Skeletal muscle tissue (tissue), 4 donors: ENCODE data around the gene FASN. TPM values are rescaled to one million over a fixed set of nuclear protein-coding genes. Genes with fewer than 3 reads are reported as not detected.
A peak's percentile ranks its signal among the peaks of the same experiment; 100 is the strongest.

ENCODE experiments used
- H3K27ac ChIP-seq: one replicate; pipeline ENCODE4 v1.7.0; 2013; ENCODE audit warnings: mild to moderate bottlenecking, low read depth, low read length, inconsistent platforms
- H3K27me3 ChIP-seq, 3 donors: one replicate each; pipeline ENCODE4 v1.7.0; 2013; ENCODE audit warnings: low read length in 3 of 3; ENCODE audit not compliant: control insufficient read depth in 3 of 3, insufficient read depth in 3 of 3
- H3K36me3 ChIP-seq, 3 donors: one replicate each; pipeline ENCODE4 v1.7.0; 2013; ENCODE audit warnings: low read length in 3 of 3; ENCODE audit not compliant: control insufficient read depth in 3 of 3, insufficient read depth in 3 of 3
- H3K4me1 ChIP-seq, 3 donors: one replicate each; pipeline ENCODE4 v1.7.0; 2013; ENCODE audit warnings: low read length in 3 of 3, mild to moderate bottlenecking in 3 of 3; ENCODE audit not compliant: control insufficient read depth in 3 of 3, insufficient read depth in 3 of 3
- H3K4me3 ChIP-seq, 3 donors: one replicate each; pipeline ENCODE4 v1.7.0; 2013; ENCODE audit warnings: low read length in 3 of 3
- H3K9ac ChIP-seq, 3 donors: one replicate each; pipeline ENCODE4 v1.7.0; 2013; ENCODE audit warnings: low read length in 3 of 3, mild to moderate bottlenecking in 3 of 3, moderate library complexity in 2 of 3, low read depth in 1 of 3
- H3K9me3 ChIP-seq, 3 donors: one replicate each; pipeline ENCODE4 v1.7.0; 2013; ENCODE audit warnings: low read length in 3 of 3; ENCODE audit not compliant: control insufficient read depth in 3 of 3
- total RNA-seq: library from RNA; depleted of rRNA; stranded (reverse); fragments of >200 nt; gene quantifications from one replicate; pipeline ENCODE4 v1.2.3, GENCODE V29; 2014
- donor health status: Osteomylitis.

FASN gene
- total RNA-seq, 1 donor from 2014 or later: 26.1 TPM

DNA sequence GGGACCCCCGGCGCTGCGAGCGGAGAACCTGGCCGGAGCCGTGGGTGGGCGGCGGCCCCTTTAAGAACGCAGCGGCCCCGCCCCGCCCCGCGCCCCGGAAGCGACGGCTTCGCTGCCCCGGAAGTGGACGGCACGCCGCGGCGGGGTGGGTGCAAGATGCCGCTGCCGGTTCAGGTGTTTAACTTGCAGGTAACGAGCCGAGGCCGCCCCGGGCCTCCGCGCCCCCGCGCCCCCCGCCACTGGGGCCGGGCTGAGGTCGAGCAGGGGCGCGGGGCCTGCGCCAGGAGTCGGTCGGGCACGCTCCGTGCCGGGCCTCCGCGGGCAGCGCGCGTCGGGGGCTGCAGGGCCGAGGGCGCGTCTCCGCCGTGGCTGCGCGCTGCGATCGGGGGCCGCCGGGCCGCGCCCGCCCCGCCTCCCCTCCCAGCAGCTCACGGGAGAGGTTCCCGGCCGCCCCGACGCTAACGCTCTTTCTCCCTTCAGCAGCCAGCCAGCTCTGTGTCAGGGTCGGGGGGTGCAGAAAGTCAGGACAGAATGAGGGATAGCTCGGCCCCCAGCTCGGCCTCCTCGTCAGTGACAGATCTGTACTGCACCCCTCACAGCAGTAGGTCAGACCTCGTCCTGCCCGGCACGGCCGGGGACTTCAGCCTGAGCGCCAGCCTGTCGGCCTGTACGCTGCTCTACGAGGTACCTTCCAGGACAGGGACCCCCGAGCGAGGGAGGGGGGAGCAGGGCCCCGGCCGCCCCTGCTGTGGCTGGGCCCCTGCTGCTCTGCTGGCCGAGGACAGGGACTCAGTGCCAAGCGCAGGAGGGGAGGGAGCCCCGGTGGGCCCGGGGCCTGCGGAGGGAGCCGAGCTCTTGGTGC lies 46.0 kb downstream of the FASN start, which contains the start of the genes GPS1 and RFNG:
Gene GPS1, plus strand, starts transcription at position 123 of the 862 bp plus-strand sequence. Its CDS starts 34 bp downstream, at position 157.
Gene RFNG, minus strand, starts transcription at position 36 of the 862 bp plus-strand sequence. CDS start 45 bp downstream, outside the sequence.
- peaks cover 49 to 60% (median 54%) of the 10 kb centered on the region in 3 donors for H3K36me3 ChIP-seq
- peak within 1 kb of the TSS; percentile 47 for H3K27ac ChIP-seq

DNA sequence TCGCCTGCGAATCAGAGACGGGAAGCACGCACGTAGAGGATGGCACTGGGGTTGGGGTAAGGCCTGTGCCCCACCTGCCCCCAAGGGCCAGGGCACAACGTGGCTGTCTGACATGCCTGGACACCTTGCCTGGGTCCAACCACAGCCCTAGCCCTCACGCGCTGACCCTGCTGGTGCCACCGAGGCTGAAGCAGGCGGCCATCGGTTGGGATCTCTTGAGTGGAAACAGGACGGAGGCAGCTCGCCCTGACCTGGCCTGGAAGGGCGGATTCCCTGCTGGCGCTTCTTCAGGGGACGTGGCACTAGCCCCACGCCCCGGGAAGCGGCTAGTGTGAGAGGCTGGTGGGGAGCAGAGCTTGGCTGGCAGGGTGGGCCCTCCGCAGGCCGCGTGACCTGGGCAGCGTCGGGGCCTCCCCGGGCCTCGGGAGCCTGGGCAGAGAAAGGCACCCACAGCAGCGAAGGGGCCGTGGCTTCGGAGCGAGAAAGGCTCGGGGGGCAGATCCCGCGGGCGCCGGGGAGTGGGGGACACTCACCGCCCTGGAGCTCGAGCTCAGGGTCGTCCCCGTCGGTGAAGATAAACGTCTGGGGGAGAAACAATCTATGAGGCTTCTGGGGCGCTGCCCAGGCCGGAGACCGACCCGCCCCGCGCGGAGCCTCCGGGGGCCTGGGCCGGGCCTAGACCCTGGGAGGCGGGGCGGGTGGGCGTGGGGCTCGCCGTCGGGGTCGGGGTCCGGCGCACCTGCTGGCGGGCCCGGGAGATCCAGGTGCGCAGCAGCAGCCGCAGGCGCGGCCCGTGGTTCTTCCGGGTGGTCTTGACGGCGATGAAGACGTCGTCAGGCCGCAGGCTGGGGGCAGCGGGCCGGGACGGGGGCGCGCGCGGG lies 47.0 kb downstream of the FASN start:
- Histone ChIP-seq H3K27ac (peak overlapping the region; percentile 47), H3K27me3 (no peaks in the 10 kb centered on the region), H3K4me1 (peaks cover 25 to 35% (median 26%) of the 10 kb centered on the region in 3 donors), H3K36me3 (peaks cover 41 to 54% (median 44%) of the 10 kb centered on the region in 3 donors), H3K4me3 (peak overlapping the region; percentile 62 to 87 (median 83)), H3K9me3 (no peaks in the 10 kb centered on the region), H3K9ac (peak overlapping the region; percentile 63 to 88 (median 81))

More for the DNA sequence above, 46.0 kb downstream of the FASN start, which contains the start of the genes GPS1 and RFNG:
- peaks cover 25 to 35% (median 26%) of the 10 kb centered on the region in 3 donors for H3K4me1 ChIP-seq
- peak within 1 kb of the TSS; percentile 65 to 88 (median 81) for H3K9ac ChIP-seq
- H3K27me3 ChIP-seq: no peaks in the 10 kb centered on the region
- no peaks in the 10 kb centered on the region for H3K9me3 ChIP-seq
- peak within 1 kb of the TSS; percentile 80 to 87 (median 83) for H3K4me3 ChIP-seq

DNA sequence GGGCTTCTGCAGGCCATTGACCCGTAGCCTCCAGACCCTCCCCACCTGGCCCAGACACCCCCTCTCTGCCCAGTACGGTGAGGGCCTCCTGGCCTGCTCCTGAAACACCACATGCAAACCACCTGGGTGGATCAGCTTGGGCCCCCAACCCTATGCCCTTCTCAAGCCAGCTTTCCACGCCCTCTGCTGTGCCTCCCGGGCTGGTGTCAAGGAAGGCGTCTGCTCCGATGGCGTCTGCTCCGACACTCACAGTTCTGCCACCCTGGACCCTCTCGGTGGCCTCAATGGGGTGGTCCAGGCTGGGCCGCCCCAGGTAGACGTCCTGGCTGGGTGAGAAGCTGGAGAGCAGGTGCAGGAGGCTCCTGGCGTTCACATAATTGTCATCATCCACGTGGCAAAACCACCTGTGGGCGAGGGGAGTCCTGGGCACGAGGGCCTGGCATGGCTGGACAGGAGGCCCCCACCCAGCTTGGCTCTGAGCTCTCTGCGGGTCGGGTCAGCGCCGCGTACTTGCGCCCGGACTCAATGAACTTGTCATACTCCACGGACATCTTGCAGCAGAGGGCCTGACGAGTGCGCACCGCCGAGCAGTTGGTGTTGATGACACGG lies 47.8 kb downstream of the FASN start:
- Histone ChIP-seq H3K9ac (peak overlapping the region; percentile 63 to 88 (median 81)), H3K36me3 (peaks cover 35 to 49% (median 37%) of the 10 kb centered on the region in 3 donors), H3K4me3 (peak overlapping the region; percentile 62 to 87 (median 83)), H3K27ac (no peak overlapping the region), H3K4me1 (peaks cover 25 to 35% (median 26%) of the 10 kb centered on the region in 3 donors), H3K9me3 (no peaks in the 10 kb centered on the region), H3K27me3 (no peaks in the 10 kb centered on the region)

GRCh38 chr17:82049521-82049971 lies 48.5 kb downstream of the FASN start:
- peaks cover 28 to 41% (median 29%) of the 10 kb centered on the region in 3 donors for H3K36me3 ChIP-seq
- no peak overlapping the region for H3K9ac ChIP-seq
- H3K9me3 ChIP-seq: no peaks in the 10 kb centered on the region
- H3K27ac ChIP-seq: no peak overlapping the region
- H3K4me3 ChIP-seq: no peak overlapping the region
- peaks cover 25 to 35% (median 26%) of the 10 kb centered on the region in 3 donors for H3K4me1 ChIP-seq
- H3K27me3 ChIP-seq: no peaks in the 10 kb centered on the region

- H3K4me3 ChIP-seq: no peak overlapping the region
- H3K27ac ChIP-seq: no peak overlapping the region
- H3K27me3 ChIP-seq: no peaks in the 10 kb centered on the region
- no peaks in the 10 kb centered on the region for H3K9me3 ChIP-seq
- peaks cover 25 to 37% (median 26%) of the 10 kb centered on the region in 3 donors for H3K36me3 ChIP-seq
- peaks cover 25 to 35% (median 26%) of the 10 kb centered on the region in 3 donors for H3K4me1 ChIP-seq
- H3K9ac ChIP-seq: no peak overlapping the region
These were observed 48.9 kb downstream of the FASN start for GRCh38 chr17:82049106-82049505.

GRCh38 chr17:82048571-82048971 lies 49.5 kb downstream of the FASN start:
- Histone ChIP-seq H3K9ac (no peak overlapping the region), H3K27me3 (no peaks in the 10 kb centered on the region), H3K4me1 (peaks cover 21 to 30% (median 23%) of the 10 kb centered on the region in 3 donors), H3K9me3 (no peaks in the 10 kb centered on the region), H3K27ac (no peak overlapping the region), H3K4me3 (no peak overlapping the region), H3K36me3 (peaks cover 19 to 32% (median 21%) of the 10 kb centered on the region in 3 donors)

DNA sequence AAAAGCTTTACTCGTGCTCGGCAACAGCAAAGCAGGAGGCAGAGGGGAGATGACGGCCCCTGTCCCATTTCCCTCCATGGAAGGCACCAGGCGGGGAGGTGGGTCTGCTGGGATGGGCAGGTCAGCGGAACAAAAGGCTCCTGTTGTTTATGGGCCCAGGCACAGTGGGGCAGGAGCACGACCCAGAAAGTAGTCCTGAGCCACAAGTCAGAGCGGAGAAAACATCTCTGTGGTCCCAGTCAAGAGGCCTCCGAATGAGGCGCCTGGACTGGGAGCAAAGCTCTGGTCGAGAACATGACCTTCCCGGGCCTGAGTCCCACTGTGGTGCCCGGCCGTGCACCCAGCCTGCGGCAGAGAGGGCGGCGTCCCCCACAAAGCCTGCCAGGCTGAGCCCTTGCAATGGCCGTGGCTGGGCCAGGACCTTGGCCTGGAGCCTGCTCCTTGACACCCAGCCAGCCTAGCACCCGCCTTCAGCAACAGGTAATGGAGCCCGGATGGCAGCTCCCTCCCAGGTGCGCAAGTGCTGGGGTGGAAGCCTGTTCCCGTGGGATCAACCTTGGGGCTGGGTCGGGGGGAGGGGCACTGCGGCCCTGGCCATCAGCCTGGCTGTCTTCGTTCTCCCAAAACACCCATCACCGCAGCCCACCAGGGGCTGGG lies 50.0 kb downstream of the FASN start:
- Histone ChIP-seq H3K27ac (no peak overlapping the region), H3K9ac (no peak overlapping the region), H3K36me3 (peaks cover 19 to 29% (median 21%) of the 10 kb centered on the region in 3 donors), H3K27me3 (no peaks in the 10 kb centered on the region), H3K4me3 (no peak overlapping the region), H3K9me3 (no peaks in the 10 kb centered on the region), H3K4me1 (peaks cover 16 to 25% (median 18%) of the 10 kb centered on the region in 3 donors)

DNA sequence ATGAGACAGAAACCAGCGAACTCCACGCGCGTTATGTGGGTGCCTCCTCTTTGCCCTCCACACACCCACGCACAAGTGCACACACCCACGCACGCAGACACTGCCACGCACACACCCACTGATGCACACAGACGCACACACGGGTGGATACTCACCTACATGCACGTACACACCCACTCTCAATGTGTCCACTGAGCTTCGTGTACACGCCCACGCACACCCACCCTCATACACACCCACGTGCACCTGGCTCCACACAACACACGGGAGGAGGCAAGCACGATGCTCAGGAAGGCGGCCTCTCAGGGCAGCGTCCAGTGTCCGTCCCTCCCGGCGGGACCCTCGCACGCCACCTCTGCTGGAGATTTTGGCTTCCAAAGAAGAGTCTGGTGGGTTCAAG lies 50.7 kb downstream of the FASN start:
- H3K4me1 ChIP-seq: peaks cover 9 to 18% (median 12%) of the 10 kb centered on the region in 3 donors
- no peaks in the 10 kb centered on the region for H3K9me3 ChIP-seq
- no peaks in the 10 kb centered on the region for H3K27me3 ChIP-seq
- H3K27ac ChIP-seq: no peak overlapping the region
- H3K36me3 ChIP-seq: peaks cover 19 to 29% (median 21%) of the 10 kb centered on the region in 3 donors
- no peak overlapping the region for H3K4me3 ChIP-seq
- H3K9ac ChIP-seq: no peak overlapping the region

DNA sequence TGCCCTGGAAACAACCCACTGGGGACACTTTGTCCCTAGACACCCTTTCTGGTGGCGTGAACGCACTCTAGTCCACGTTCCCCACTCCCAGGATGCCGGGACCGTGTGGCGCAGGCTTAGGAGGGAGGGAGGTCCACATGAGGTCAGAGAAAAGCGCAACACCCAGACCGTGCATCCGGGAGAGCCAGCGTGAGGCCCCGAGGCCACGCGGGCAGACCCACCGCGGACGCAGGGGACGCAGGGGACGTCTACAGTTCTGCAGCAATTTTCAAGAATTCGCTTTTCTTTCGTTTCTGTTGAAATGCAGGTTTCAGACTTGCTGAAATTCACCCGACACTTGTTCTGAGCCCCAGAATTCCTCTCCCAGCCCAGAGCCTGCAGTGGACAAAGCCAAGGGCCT lies 51.1 kb downstream of the FASN start:
- Histone ChIP-seq H3K9me3 (no peaks in the 10 kb centered on the region), H3K27ac (no peak overlapping the region), H3K27me3 (no peaks in the 10 kb centered on the region), H3K4me3 (no peak overlapping the region), H3K9ac (peak overlapping the region in 1 of 3 donors; percentile 8), H3K36me3 (peaks cover 19 to 29% (median 21%) of the 10 kb centered on the region in 3 donors), H3K4me1 (peaks cover 9 to 14% (median 9%) of the 10 kb centered on the region in 3 donors)
